Body of pancreas (tissue), 4 donors: Measurements from ENCODE around the gene COX19.

ENCODE experiments used
- CTCF ChIP-seq, 7 experiments: fragments of 450-650 bp in 4 of 7; fragments of 200-600 bp in 3 of 7; sonication (generic) in 3 of 7; IDR thresholded peaks; one replicate each; pipeline ENCODE4 v1.5.1; 2016 to 2019; ENCODE audit warnings: antibody characterized with exemption in 7 of 7
- POLR2A ChIP-seq, 3 donors: fragments of 450-650 bp; IDR thresholded peaks; one replicate each; pipeline ENCODE4 v1.6.1; 2016; ENCODE audit warnings: antibody characterized with exemption in 3 of 3, mild to moderate bottlenecking in 2 of 3

- TF ChIP-seq POLR2A (IDR thresholded peaks at IDR 0.05) (peak in 1 of 3 donors; percentile 19), CTCF (IDR thresholded peaks at IDR 0.05) (no peak)
Measured at GRCh38 chr7:985915-986741, 10.8 kb upstream of the COX19 start.
